Upper lobe of right lung (tissue), 1 donor: ENCODE results near the gene PRUNE2. TPM values are rescaled to one million over a fixed set of nuclear protein-coding genes. Genes with fewer than 3 reads are reported as not detected.
A peak's percentile ranks its signal among the peaks of the same experiment; 100 is the strongest.

ENCODE experiments used
- ATAC-seq: fragments of 200-7000 bp; cut with Tn5 transposase; one replicate; pipeline ENCODE4 v1.9.1; 2020; ENCODE audit warnings: mild to moderate bottlenecking, moderate library complexity
- DNase-seq: peaks from one replicate; pipeline ENCODE4 v3.0.0-alpha.2; 2020
- H3K27ac ChIP-seq: fragments of 200-600 bp; one replicate; pipeline ENCODE4 v1.8.0; 2022
- H3K27me3 ChIP-seq: fragments of 200-600 bp; one replicate; pipeline ENCODE4 v1.8.0; 2022; ENCODE audit warnings: mild to moderate bottlenecking
- H3K36me3 ChIP-seq: fragments of 200-600 bp; one replicate; pipeline ENCODE4 v1.8.0; 2022
- H3K4me1 ChIP-seq: fragments of 200-600 bp; one replicate; pipeline ENCODE4 v1.8.0; 2022
- H3K4me3 ChIP-seq: fragments of 200-600 bp; one replicate; pipeline ENCODE4 v1.8.0; 2022; ENCODE audit warnings: mild to moderate bottlenecking
- H3K9me3 ChIP-seq: fragments of 200-600 bp; one replicate; pipeline ENCODE4 v1.8.0; 2022
- intact Hi-C: fragments of 100-400 bp; cut with DNase I; formaldehyde crosslinking; loops from one replicate; pipeline ENCODE4 v1.11.0; 2022
- total RNA-seq: library from RNA; stranded (reverse); fragmentation: NEBNext Ultra II Directional; extraction: Animal tissue kit (Norgen Biotek cat#: 25700); gene quantifications from one replicate; pipeline ENCODE4 v1.2.1, GENCODE V29; 2021
- TF ChIP-seq, protein P1 (sequence below): fragments of 200-600 bp; IDR thresholded peaks from one replicate; pipeline ENCODE4 v1.8.0; 2022; ENCODE audit warnings: antibody characterized with exemption
- donor health status: DM: no; HTN: yes; CAD: no; lungs with severe emphysema.

PRUNE2 gene
- total RNA-seq, 1 donor from 2014 or later: 7.4 TPM

GRCh38 chr9:76725011-76725546, 180.8 kb downstream of the PRUNE2 start:
- TF ChIP-seq, protein P1, sequence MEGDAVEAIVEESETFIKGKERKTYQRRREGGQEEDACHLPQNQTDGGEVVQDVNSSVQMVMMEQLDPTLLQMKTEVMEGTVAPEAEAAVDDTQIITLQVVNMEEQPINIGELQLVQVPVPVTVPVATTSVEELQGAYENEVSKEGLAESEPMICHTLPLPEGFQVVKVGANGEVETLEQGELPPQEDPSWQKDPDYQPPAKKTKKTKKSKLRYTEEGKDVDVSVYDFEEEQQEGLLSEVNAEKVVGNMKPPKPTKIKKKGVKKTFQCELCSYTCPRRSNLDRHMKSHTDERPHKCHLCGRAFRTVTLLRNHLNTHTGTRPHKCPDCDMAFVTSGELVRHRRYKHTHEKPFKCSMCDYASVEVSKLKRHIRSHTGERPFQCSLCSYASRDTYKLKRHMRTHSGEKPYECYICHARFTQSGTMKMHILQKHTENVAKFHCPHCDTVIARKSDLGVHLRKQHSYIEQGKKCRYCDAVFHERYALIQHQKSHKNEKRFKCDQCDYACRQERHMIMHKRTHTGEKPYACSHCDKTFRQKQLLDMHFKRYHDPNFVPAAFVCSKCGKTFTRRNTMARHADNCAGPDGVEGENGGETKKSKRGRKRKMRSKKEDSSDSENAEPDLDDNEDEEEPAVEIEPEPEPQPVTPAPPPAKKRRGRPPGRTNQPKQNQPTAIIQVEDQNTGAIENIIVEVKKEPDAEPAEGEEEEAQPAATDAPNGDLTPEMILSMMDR: no peak
- no peaks in the 10 kb centered on the region for H3K36me3 ChIP-seq
- intact Hi-C loops: no loop called here
- H3K27ac ChIP-seq: no peak overlapping the region
- no peak for ATAC-seq
- H3K27me3 ChIP-seq: no peaks in the 10 kb centered on the region
- no peaks in the 10 kb centered on the region for H3K4me1 ChIP-seq
- DNase-seq: no peak
- H3K4me3 ChIP-seq: no peak overlapping the region
- H3K9me3 ChIP-seq: no peaks in the 10 kb centered on the region

GRCh38 chr9:76720245-76720644, 185.7 kb downstream of the PRUNE2 start:
- intact Hi-C loops: no loop called here
- no peaks in the 10 kb centered on the region for H3K27me3 ChIP-seq
- no peaks in the 10 kb centered on the region for H3K4me1 ChIP-seq
- ATAC-seq (no peak), DNase-seq (no peak)
- H3K27ac ChIP-seq: no peak overlapping the region
- TF ChIP-seq, protein P1: no peak
- H3K4me3 ChIP-seq: no peak overlapping the region
- no peaks in the 10 kb centered on the region for H3K9me3 ChIP-seq
- no peaks in the 10 kb centered on the region for H3K36me3 ChIP-seq

DNA sequence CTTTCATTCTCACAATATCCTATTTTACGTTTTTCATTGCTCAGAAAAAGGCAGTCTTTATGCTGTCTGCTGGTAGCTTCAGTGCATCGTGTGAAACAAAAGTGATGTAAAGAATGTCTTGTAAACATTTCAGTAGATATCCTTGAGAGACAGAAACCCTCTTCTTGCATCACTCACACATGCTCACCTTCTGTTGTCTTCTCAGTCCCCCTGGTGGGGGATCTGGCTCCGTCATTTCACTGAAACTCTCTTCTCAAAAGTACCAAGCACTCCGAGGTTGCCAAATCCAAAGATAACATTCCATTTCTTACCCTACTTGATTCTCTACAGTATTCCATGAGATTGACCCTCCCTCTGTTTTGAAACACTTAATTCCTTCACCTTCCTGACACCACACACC, 187.7 kb downstream of the PRUNE2 start:
- intact Hi-C loops: no loop called here
- H3K9me3 ChIP-seq: no peaks in the 10 kb centered on the region
- no peak overlapping the region for H3K27ac ChIP-seq
- no peak for ATAC-seq
- H3K27me3 ChIP-seq: no peaks in the 10 kb centered on the region
- no peak overlapping the region for H3K4me3 ChIP-seq
- DNase-seq: no peak
- TF ChIP-seq, protein P1: no peak
- H3K36me3 ChIP-seq: no peaks in the 10 kb centered on the region
- no peaks in the 10 kb centered on the region for H3K4me1 ChIP-seq

DNA sequence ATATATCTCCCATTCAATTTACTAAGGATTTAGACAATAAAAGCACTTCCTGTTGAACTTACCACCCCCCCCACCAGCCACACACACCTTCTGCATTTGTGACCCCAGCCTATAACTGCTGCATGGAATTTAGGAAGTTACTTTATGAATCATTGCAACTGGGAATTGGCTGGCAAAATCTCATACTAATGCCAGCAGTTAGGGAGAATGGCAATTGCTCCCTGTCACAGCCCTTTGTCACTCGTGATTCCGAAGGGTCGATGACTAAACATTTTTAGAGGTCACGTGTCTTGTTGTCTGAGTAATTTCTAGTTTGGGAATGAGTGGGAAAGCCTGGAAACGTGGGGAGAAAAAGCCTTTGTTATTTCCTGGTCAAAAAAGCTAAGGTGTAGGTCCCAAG, 188.3 kb downstream of the PRUNE2 start:
- peak; percentile 52 for ATAC-seq
- H3K36me3 ChIP-seq: no peaks in the 10 kb centered on the region
- DNase-seq: no peak
- H3K27me3 ChIP-seq: no peaks in the 10 kb centered on the region
- intact Hi-C loops: no loop called here
- H3K27ac ChIP-seq: no peak overlapping the region
- TF ChIP-seq, protein P1: no peak
- no peaks in the 10 kb centered on the region for H3K4me1 ChIP-seq
- H3K9me3 ChIP-seq: no peaks in the 10 kb centered on the region
- no peak overlapping the region for H3K4me3 ChIP-seq

- H3K36me3 ChIP-seq: no peaks in the 10 kb centered on the region
- no peaks in the 10 kb centered on the region for H3K9me3 ChIP-seq
- H3K27me3 ChIP-seq: no peaks in the 10 kb centered on the region
- no peak overlapping the region for H3K27ac ChIP-seq
- ATAC-seq (no peak), DNase-seq (no peak)
- no peak overlapping the region for H3K4me3 ChIP-seq
- no peaks in the 10 kb centered on the region for H3K4me1 ChIP-seq
- intact Hi-C loops: no loop called here
- TF ChIP-seq, protein P1: no peak
These were observed 188.7 kb downstream of the PRUNE2 start for GRCh38 chr9:76717176-76717575.
